ENCODE data around the gene CELSR1. TPM values are rescaled to one million over a fixed set of nuclear protein-coding genes. Genes with fewer than 3 reads are reported as not detected.

CELSR1 gene
- total RNA-seq, 2 experiments from 2014 or later, result 0.08 TPM; not detected in 1

DNA sequence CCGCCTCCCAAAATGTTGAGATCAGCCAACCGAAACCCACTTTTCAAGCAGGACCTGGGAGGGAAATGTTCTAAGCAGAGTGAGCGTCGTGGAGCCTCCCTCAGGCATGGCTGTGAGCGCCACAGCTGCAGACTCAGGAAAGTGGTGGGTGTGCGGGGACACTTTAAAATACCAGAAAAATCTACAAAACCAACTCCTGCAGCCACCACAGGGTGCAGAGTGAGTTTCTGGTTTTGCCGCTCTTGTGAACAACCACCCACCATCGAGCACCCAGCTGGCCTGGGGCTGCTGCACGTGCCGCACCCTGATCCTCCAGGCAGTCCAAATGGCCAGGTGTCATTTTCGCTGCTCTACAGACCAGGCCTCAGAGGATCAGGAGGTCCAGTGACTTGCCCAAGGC, 46.9 kb downstream of the CELSR1 start:
- H3K4me1 Mint-ChIP-seq (ENCODE audit: low read depth), result no peaks in the 10 kb centered on the region

DNA sequence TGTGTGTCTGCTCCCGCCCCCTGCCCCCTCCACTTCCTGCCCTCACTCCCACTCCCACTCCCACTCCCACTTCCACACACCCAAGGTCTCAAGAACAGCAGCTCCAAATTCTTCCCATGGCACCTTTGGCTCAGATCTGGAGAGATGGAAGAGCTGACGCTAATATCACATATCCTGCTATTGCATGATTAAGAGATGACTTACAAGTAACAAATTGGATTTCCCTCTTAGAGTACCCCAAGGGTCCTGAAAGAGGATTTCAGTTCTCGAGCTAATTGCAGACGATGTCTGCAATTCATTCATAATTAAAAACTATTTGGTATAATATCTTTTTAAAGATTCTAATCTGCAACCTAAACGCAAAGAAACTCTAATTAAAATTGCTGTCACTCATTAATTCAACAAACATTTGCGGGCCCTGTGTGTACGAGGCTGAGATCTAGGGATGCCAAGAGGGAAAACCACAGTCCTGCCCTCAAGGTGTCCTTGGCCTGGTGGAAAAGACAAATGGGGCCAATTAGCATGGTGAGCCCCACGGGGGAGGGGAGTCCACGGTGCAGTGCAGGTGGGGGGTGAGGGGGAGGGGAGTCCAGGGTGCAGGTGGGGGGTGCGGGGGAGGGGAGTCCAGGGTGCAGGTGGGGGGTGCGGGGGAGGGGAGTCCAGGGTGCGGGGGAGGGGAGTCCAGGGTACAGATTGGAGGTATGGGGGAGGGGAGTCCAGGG, 50.3 kb downstream of the CELSR1 start:
- POLR2A ChIA-PET, result no interaction called here
- ATAC-seq, result no peak
- CTCF ChIA-PET, result no interaction called here

More for the DNA sequence above, 46.9 kb downstream of the CELSR1 start:
- peaks cover 3% of the 10 kb centered on the region for H3K27me3 Mint-ChIP-seq (ENCODE audit: low read depth)
- ChIA-PET CTCF (no interaction called here), POLR2A (no interaction called here)
- no peak overlapping the region for H3K4me3 Mint-ChIP-seq
- no peaks in the 10 kb centered on the region for H3K9me3 Mint-ChIP-seq (ENCODE audit: insufficient read depth)
- H3K36me3 Mint-ChIP-seq (ENCODE audit: low read depth), result no peaks in the 10 kb centered on the region
- no peak for ATAC-seq
- no peak for DNase-seq
- H3K27ac Mint-ChIP-seq, result no peak overlapping the region

GRCh38 chr22:46484861-46485595, 52.4 kb downstream of the CELSR1 start:
- CTCF ChIA-PET, result no interaction called here
- H3K27ac Mint-ChIP-seq, result no peak overlapping the region
- H3K4me1 Mint-ChIP-seq (ENCODE audit: low read depth), result peaks cover 2% of the 10 kb centered on the region
- H3K27me3 Mint-ChIP-seq (ENCODE audit: low read depth), result peaks cover 7% of the 10 kb centered on the region
- H3K36me3 Mint-ChIP-seq (ENCODE audit: low read depth), result no peaks in the 10 kb centered on the region
- H3K4me3 Mint-ChIP-seq, result no peak overlapping the region
- no peak for DNase-seq
- POLR2A ChIA-PET, result no interaction called here
- H3K9me3 Mint-ChIP-seq (ENCODE audit: insufficient read depth), result no peaks in the 10 kb centered on the region
- no peak for ATAC-seq

More for the DNA sequence above, 50.3 kb downstream of the CELSR1 start:
- no peak overlapping the region for H3K27ac Mint-ChIP-seq
- peaks cover 2% of the 10 kb centered on the region for H3K4me1 Mint-ChIP-seq (ENCODE audit: low read depth)
- H3K27me3 Mint-ChIP-seq (ENCODE audit: low read depth), result no peaks in the 10 kb centered on the region
- no peaks in the 10 kb centered on the region for H3K9me3 Mint-ChIP-seq (ENCODE audit: insufficient read depth)
- no peaks in the 10 kb centered on the region for H3K36me3 Mint-ChIP-seq (ENCODE audit: low read depth)
- no peak for DNase-seq
- H3K4me3 Mint-ChIP-seq, result no peak overlapping the region

DNA sequence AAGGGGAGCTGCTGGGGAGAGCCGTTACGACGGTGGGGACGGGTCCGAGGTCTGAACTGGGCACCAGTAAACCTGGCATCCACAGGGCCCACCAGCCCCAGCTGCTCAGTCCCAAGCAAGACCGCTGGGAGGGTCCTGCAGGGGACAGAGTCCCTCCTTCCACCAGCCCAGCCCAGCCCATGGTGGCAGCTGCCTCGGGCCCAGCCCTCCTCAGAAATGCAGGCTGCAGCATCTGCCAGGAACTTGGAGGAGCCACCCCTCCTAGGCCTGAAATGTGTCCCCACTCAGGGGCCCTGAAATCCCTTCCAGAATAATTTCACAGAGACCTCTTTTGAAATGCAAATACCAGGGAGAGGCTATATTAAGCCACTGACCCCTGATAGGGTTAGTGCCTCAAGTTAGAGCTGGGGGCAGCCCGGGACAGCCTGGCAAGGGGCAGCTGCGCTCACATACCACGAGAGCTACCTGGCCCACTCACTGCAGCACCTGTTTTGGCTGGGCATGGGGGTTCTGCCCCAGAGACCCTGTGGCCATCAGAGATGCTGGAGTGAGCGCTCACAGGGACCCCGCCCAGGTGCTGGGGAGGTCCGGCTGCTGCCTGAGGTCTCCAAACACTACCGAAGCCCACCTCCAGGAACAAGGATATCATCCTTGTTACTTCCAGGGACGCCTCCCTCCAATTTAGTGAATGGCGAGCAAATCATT, 53.1 kb downstream of the CELSR1 start:
- Mint-ChIP-seq H3K36me3 (ENCODE audit: low read depth) (no peaks in the 10 kb centered on the region), H3K9me3 (ENCODE audit: insufficient read depth) (no peaks in the 10 kb centered on the region), H3K4me1 (ENCODE audit: low read depth) (peaks cover 2% of the 10 kb centered on the region), H3K27ac (no peak overlapping the region), H3K27me3 (ENCODE audit: low read depth) (peaks cover 9% of the 10 kb centered on the region), H3K4me3 (no peak overlapping the region)
- ATAC-seq (no peak), DNase-seq (no peak)
- POLR2A ChIA-PET, result no interaction called here
- CTCF ChIA-PET, result no interaction called here

- DNase-seq (no peak), ATAC-seq (no peak)
- ChIA-PET CTCF (interaction anchor here (2.4 kb wide), 1 partner anchor 115 kb away, joined by 8 read pairs; no protein-coding TSS in a partner anchor), POLR2A (no interaction called here)
- H3K4me1 Mint-ChIP-seq (ENCODE audit: low read depth), result peaks cover 2% of the 10 kb centered on the region
- H3K9me3 Mint-ChIP-seq (ENCODE audit: insufficient read depth), result no peaks in the 10 kb centered on the region
- no peaks in the 10 kb centered on the region for H3K36me3 Mint-ChIP-seq (ENCODE audit: low read depth)
- H3K4me3 Mint-ChIP-seq, result no peak overlapping the region
- H3K27me3 Mint-ChIP-seq (ENCODE audit: low read depth), result peaks cover 9% of the 10 kb centered on the region
- H3K27ac Mint-ChIP-seq, result no peak overlapping the region
Observed at GRCh38 chr22:46483353-46483752, 54.1 kb downstream of the CELSR1 start.

- Mint-ChIP-seq H3K4me3 (no peak overlapping the region), H3K27me3 (ENCODE audit: low read depth) (peaks cover 9% of the 10 kb centered on the region), H3K27ac (no peak overlapping the region), H3K9me3 (ENCODE audit: insufficient read depth) (no peaks in the 10 kb centered on the region), H3K4me1 (ENCODE audit: low read depth) (peaks cover 2% of the 10 kb centered on the region), H3K36me3 (ENCODE audit: low read depth) (no peaks in the 10 kb centered on the region)
- POLR2A ChIA-PET, result no interaction called here
- no peak for DNase-seq
- CTCF ChIA-PET, result interaction anchor here (2.4 kb wide), 1 partner anchor 114 kb away, joined by 8 read pairs; no protein-coding TSS in a partner anchor
- ATAC-seq, result no peak
Observed at GRCh38 chr22:46482056-46482675, 55.3 kb downstream of the CELSR1 start.

DNA sequence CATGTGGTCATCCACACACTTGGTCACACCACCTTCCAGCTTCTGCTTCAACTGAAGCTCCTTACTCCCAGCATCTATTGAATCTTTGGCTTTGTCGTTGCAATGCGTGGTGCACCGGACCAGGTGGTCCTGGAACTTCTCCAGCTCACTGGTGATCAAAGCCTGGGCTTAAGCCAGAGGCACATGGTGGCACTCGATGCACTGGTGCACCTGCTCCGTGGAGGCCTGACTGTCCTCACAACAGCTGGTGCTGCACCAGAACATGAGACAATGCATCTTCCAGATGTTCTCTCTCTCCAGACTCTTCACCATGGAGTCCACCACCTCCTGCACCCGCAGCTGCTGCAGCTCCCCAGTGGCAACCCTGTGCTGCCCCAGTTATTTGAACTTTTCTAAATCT, 56.0 kb downstream of the CELSR1 start:
- Mint-ChIP-seq H3K9me3 (ENCODE audit: insufficient read depth) (no peaks in the 10 kb centered on the region), H3K4me1 (ENCODE audit: low read depth) (peaks cover 2% of the 10 kb centered on the region), H3K27ac (no peak overlapping the region), H3K4me3 (no peak overlapping the region), H3K27me3 (ENCODE audit: low read depth) (peaks cover 9% of the 10 kb centered on the region), H3K36me3 (ENCODE audit: low read depth) (no peaks in the 10 kb centered on the region)
- CTCF ChIA-PET, result interaction anchor here (2.4 kb wide), 1 partner anchor 113 kb away, joined by 8 read pairs; no protein-coding TSS in a partner anchor
- POLR2A ChIA-PET, result no interaction called here
- no peak for ATAC-seq
- no peak for DNase-seq

DNA sequence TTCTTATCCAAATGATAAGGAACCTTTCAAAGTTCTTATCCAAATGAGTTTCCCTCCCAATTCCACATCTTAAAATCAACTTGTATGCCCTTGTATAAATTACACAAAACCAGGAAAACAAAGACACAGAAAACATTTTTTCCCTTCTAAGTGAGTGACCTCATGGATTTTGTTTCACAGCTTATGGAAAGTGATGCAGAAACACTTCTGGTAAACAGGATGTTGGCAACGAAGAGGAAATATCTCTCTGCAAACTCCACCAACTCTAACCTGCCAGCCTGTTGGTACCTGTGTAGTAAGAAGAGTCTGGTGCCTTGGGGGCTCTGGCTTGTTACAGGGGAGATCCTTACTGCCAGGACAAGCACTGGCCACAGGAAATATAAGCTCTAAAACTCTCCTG, 57.0 kb downstream of the CELSR1 start:
- ChIA-PET CTCF (no interaction called here), POLR2A (no interaction called here)
- no peaks in the 10 kb centered on the region for H3K36me3 Mint-ChIP-seq (ENCODE audit: low read depth)
- H3K27ac Mint-ChIP-seq, result no peak overlapping the region
- H3K4me1 Mint-ChIP-seq (ENCODE audit: low read depth), result peaks cover 2% of the 10 kb centered on the region
- no peaks in the 10 kb centered on the region for H3K9me3 Mint-ChIP-seq (ENCODE audit: insufficient read depth)
- H3K27me3 Mint-ChIP-seq (ENCODE audit: low read depth), result peaks cover 9% of the 10 kb centered on the region
- no peak overlapping the region for H3K4me3 Mint-ChIP-seq
- no peak for ATAC-seq
- no peak for DNase-seq

GRCh38 chr22:46479046-46479445, 58.4 kb downstream of the CELSR1 start:
- Mint-ChIP-seq H3K9me3 (ENCODE audit: insufficient read depth) (no peaks in the 10 kb centered on the region), H3K27ac (no peak overlapping the region), H3K4me1 (ENCODE audit: low read depth) (peaks cover 2% of the 10 kb centered on the region), H3K27me3 (ENCODE audit: low read depth) (peaks cover 14% of the 10 kb centered on the region), H3K4me3 (no peak overlapping the region), H3K36me3 (ENCODE audit: low read depth) (no peaks in the 10 kb centered on the region)
- ATAC-seq, result no peak
- POLR2A ChIA-PET, result no interaction called here
- no peak for DNase-seq
- CTCF ChIA-PET, result no interaction called here

- H3K4me1 Mint-ChIP-seq (ENCODE audit: low read depth), result peaks cover 2% of the 10 kb centered on the region
- H3K4me3 Mint-ChIP-seq, result no peak overlapping the region
- H3K27me3 Mint-ChIP-seq (ENCODE audit: low read depth), result peaks cover 14% of the 10 kb centered on the region
- no peaks in the 10 kb centered on the region for H3K9me3 Mint-ChIP-seq (ENCODE audit: insufficient read depth)
- ChIA-PET POLR2A (no interaction called here), CTCF (no interaction called here)
- H3K36me3 Mint-ChIP-seq (ENCODE audit: low read depth), result no peaks in the 10 kb centered on the region
- no peak overlapping the region for H3K27ac Mint-ChIP-seq
- no peak for ATAC-seq
- DNase-seq, result no peak
Observed at GRCh38 chr22:46478083-46478551, 59.3 kb downstream of the CELSR1 start.

DNA sequence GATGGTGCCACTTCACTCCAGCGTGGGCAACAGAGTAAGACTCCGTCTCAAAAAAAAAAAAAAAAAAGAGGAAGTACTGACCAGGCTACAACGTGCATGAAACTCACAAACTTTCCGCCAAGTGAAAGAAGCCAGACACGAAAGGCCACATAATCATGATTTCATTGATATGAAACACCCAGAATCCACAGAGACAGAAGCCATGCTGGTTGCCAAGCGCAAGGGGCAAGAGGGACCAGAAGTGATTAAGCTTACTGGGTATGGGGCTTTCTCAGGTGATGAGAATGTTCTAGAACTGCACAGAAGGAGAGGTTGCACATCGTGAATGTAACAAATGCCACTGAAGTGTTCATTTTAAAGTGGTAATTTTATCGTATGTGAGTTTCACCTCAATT, 60.9 kb downstream of the CELSR1 start:
- ATAC-seq (no peak), DNase-seq (no peak)
- CTCF ChIA-PET, result no interaction called here
- H3K9me3 Mint-ChIP-seq (ENCODE audit: insufficient read depth), result no peaks in the 10 kb centered on the region
- POLR2A ChIA-PET, result no interaction called here
- no peak overlapping the region for H3K4me3 Mint-ChIP-seq
- H3K36me3 Mint-ChIP-seq (ENCODE audit: low read depth), result no peaks in the 10 kb centered on the region
- H3K27ac Mint-ChIP-seq, result no peak overlapping the region
- peaks cover 14% of the 10 kb centered on the region for H3K27me3 Mint-ChIP-seq (ENCODE audit: low read depth)
- no peaks in the 10 kb centered on the region for H3K4me1 Mint-ChIP-seq (ENCODE audit: low read depth)
